HEK293 (cell line): ENCODE results near the gene MBD6.

Experiments used
- CTCF ChIP-seq: fragments of 450-650 bp; formaldehyde crosslinking; IDR thresholded peaks from 2 replicates; pipeline ENCODE4 v1.5.1; 2016; ENCODE audit warnings: missing biosample characterization, missing genetic modification characterization
- HOXA7 ChIP-seq: sonication (generic); formaldehyde crosslinking; IDR thresholded peaks from 2 replicates; pipeline ENCODE4 v1.8.1; 2022; ENCODE audit warnings: missing genetic modification reagents, borderline replicate concordance
- REST ChIP-seq: fragments of 450-650 bp; formaldehyde crosslinking; IDR thresholded peaks from 2 replicates; pipeline ENCODE4 v1.5.1; 2016; ENCODE audit warnings: missing biosample characterization, missing genetic modification characterization
- SETDB1 ChIP-seq: IDR thresholded peaks from one replicate; pipeline ENCODE4 v1.6.1; 2017; ENCODE audit warnings: mild to moderate bottlenecking, low read length, moderate library complexity, mixed read lengths; ENCODE audit not compliant: insufficient read length
- SP3 ChIP-seq: fragments of 450-650 bp; formaldehyde crosslinking; IDR thresholded peaks from 2 replicates; pipeline ENCODE4 v1.5.1; 2016; ENCODE audit warnings: missing biosample characterization, missing genetic modification characterization
- TRIM28 ChIP-seq: IDR thresholded peaks from 2 replicates; pipeline ENCODE4 v1.6.1; 2011; ENCODE audit warnings: low read length, control low read depth, borderline replicate concordance
- ZNF16 ChIP-seq: fragments of 450-650 bp; formaldehyde crosslinking; IDR thresholded peaks from 2 replicates; pipeline ENCODE4 v1.5.1; 2016; ENCODE audit warnings: low read depth, missing biosample characterization, missing genetic modification characterization
- ZNF274 ChIP-seq, 2 experiments: fragments of 200-500 bp in 1 of 2; fragments of 450-650 bp in 1 of 2; sonication (Bioruptor generic) in 1 of 2; formaldehyde crosslinking in 1 of 2; IDR thresholded peaks; 2 replicates each; pipeline versions ENCODE4 v1.5.1 to v1.6.1; 2014 to 2016; ENCODE audit warnings: borderline replicate concordance in 1 of 2, inconsistent platforms in 1 of 2, low read length in 1 of 2, missing biosample characterization in 1 of 2, missing genetic modification characterization in 1 of 2
- ZNF292 ChIP-seq: fragments of 450-650 bp; formaldehyde crosslinking; IDR thresholded peaks from 2 replicates; pipeline ENCODE4 v1.5.1; 2016; ENCODE audit warnings: low read depth, missing biosample characterization, missing genetic modification characterization, borderline replicate concordance
- ZNF311 ChIP-seq: fragments of 450-650 bp; formaldehyde crosslinking; IDR thresholded peaks from 2 replicates; pipeline ENCODE4 v1.5.1; 2017; ENCODE audit warnings: missing biosample characterization, missing genetic modification characterization, borderline replicate concordance
- ZNF544 ChIP-seq: fragments of 450-650 bp; formaldehyde crosslinking; IDR thresholded peaks from 2 replicates; pipeline ENCODE4 v1.5.0; 2017; ENCODE audit warnings: missing biosample characterization, missing genetic modification characterization
- ZNF670 ChIP-seq: fragments of 450-650 bp; formaldehyde crosslinking; IDR thresholded peaks from 2 replicates; pipeline ENCODE4 v1.5.1; 2016; ENCODE audit warnings: missing biosample characterization, missing genetic modification characterization, low read depth

- TF ChIP-seq ZNF16 (tag by site-specific recombination) (no peak), SP3 (tag by site-specific recombination) (no peak), HOXA7 (CRISPR knock-in tag) (no peak), ZNF311 (no peak), CTCF (tag by site-specific recombination) (no peak), ZNF292 (tag by site-specific recombination) (no peak), TRIM28 (no peak), ZNF544 (no peak), REST (no peak), SETDB1 (no peak), ZNF670 (tag by site-specific recombination) (no peak), ZNF274 (IDR thresholded peaks at IDR 0.05; ENCODE audit: low read length) (no peak), ZNF274 (tag by site-specific recombination; IDR thresholded peaks at IDR 0.05; ENCODE audit: borderline replicate concordance) (no peak)
Measured at GRCh38 chr12:57564178-57564740, 41.6 kb downstream of the MBD6 start.
